IPS-18a (cell line): ENCODE data around the gene PGM1.

Source experiments
- H3K27ac ChIP-seq: one replicate; pipeline ENCODE4 v1.5.1; 2013; ENCODE audit warnings: low read length
- H3K27me3 ChIP-seq: one replicate; pipeline ENCODE4 v1.6.1; 2013; ENCODE audit warnings: mild to moderate bottlenecking, low read length; ENCODE audit not compliant: control insufficient read depth, insufficient read depth
- H3K36me3 ChIP-seq: one replicate; pipeline ENCODE4 v1.6.1; 2013; ENCODE audit warnings: low read depth, low read length; ENCODE audit not compliant: control insufficient read depth
- H3K4me1 ChIP-seq: one replicate; pipeline ENCODE4 v1.6.1; 2013; ENCODE audit warnings: low read depth, low read length; ENCODE audit not compliant: control insufficient read depth
- H3K4me3 ChIP-seq: one replicate; pipeline ENCODE4 v1.5.1; 2013; ENCODE audit warnings: low read length
- H3K9ac ChIP-seq: one replicate; pipeline ENCODE4 v1.6.1; 2013; ENCODE audit warnings: mild to moderate bottlenecking, low read length, moderate library complexity
- H3K9me3 ChIP-seq: one replicate; pipeline ENCODE4 v1.6.1; 2013; ENCODE audit warnings: low read depth, low read length; ENCODE audit not compliant: control insufficient read depth

The PGM1 gene

DNA sequence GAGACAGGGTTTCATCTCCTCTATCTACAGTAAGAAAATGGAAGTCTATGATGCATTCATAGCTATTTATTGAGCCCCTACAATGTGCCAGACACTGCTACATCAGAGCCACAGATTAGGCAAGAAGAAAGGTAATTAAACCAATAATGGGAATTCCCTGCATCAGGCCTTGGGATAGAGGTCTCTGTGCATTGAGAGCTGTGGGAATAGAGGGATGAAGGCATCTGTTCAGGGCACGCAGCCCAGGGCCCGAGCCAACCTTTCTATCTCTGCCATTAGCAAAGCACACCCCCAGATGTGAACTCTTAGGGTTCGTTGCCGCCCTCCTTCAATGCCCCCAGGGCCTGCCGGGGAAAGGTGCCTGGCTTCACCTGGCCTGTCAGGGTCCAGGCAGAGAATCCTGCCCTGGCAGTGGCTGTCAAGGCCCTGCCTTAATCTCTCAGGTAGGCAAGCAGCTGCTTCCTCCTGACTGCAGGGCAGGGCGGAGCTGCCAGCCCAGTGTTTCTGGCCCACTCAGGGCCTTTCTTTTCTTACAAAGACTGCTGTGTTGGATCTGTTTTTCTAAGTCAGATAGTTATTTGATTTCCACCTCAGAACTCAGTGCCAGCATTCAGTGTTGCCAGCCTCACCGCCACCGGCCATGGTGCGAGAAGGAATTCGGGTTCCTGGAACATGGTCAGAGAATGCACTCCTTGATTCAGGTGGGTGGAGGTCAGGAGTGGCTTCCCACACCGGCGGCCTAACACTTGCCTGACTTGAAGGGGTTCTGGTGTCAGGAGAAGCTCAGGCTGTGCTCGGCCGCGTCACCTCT, 76.1 kb downstream of the PGM1 start:
- H3K4me3 ChIP-seq = no peak overlapping the region
- no peaks in the 10 kb centered on the region for H3K4me1 ChIP-seq
- no peaks in the 10 kb centered on the region for H3K36me3 ChIP-seq
- no peak overlapping the region for H3K9ac ChIP-seq
- no peaks in the 10 kb centered on the region for H3K9me3 ChIP-seq
- H3K27ac ChIP-seq = no peak overlapping the region
- H3K27me3 ChIP-seq = no peaks in the 10 kb centered on the region

DNA sequence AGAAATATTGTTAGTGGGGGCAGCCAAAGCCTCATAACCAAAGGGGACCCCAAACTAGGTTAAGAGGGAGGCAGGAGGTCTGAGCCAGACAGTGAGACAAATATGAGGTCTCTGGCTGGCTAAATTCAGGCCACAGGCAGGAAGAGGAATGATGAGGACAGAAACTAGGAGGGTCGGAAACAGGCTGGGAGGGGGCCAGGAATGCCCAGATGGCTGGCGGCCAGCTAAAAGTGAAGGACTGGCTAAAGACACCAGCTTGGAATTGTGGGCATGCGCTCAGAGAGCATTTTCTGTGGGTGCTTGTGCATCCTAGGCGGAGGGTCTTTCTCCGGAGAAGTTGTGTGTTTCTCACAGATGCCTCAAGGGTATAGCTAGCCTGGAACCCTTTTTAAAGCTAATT, 77.0 kb downstream of the PGM1 start:
- H3K27me3 ChIP-seq = no peaks in the 10 kb centered on the region
- H3K36me3 ChIP-seq = no peaks in the 10 kb centered on the region
- H3K4me3 ChIP-seq = no peak overlapping the region
- H3K9me3 ChIP-seq = no peaks in the 10 kb centered on the region
- no peak overlapping the region for H3K27ac ChIP-seq
- H3K9ac ChIP-seq = no peak overlapping the region
- H3K4me1 ChIP-seq = no peaks in the 10 kb centered on the region

DNA sequence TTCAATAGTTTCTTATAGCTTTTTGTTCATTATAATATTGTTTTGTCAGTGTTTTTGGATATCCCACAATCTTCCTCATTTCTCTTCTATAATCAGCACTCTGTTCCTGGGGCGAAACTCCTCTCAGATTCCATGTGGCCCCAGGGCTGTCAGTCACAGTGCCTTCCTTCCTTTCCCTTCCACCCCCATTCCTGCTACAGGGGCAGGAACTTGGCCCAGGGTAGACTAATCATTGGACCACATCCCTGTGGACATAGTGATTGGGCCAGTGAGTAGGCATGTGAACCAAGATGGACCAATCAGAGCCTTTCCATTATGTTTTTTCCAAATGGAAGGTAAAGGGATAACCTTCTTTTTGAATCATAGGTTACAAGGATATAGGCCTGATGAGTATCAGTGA, 78.3 kb downstream of the PGM1 start:
- H3K27ac ChIP-seq = no peak overlapping the region
- no peak overlapping the region for H3K9ac ChIP-seq
- H3K27me3 ChIP-seq = no peaks in the 10 kb centered on the region
- H3K9me3 ChIP-seq = no peaks in the 10 kb centered on the region
- no peak overlapping the region for H3K4me3 ChIP-seq
- no peaks in the 10 kb centered on the region for H3K4me1 ChIP-seq
- no peaks in the 10 kb centered on the region for H3K36me3 ChIP-seq

DNA sequence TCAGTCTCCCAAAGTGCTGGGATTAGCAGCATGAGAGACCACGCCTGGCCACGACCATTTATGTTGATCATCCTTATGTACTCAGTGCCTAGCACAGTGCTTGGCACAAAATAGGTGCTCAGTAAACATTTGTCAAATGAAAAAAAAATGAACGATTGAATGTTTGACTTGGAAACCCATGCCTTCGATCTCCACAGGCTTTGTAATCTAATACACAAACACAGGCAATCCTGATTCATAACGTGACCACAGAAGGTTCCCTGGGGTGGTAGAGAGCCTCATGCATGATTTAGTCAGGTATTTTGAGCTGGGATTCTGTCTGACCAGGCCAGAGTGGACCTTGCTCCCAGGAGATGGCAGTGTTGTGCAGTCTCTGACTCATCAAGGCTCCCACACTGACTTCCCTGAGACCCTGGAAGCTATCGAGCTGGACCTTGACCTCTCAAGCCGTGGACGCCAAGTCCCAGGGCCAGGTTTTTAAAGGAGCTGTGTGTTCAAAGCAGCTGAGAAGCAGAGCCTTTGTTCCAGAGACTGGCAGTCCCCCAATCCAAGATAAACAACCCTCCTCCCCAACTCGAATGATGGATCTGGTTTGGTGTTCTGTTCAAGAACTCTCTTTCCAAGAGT, 81.1 kb downstream of the PGM1 start:
- no peaks in the 10 kb centered on the region for H3K9me3 ChIP-seq
- no peak overlapping the region for H3K9ac ChIP-seq
- no peak overlapping the region for H3K27ac ChIP-seq
- H3K36me3 ChIP-seq = no peaks in the 10 kb centered on the region
- no peaks in the 10 kb centered on the region for H3K27me3 ChIP-seq
- H3K4me3 ChIP-seq = no peak overlapping the region
- no peaks in the 10 kb centered on the region for H3K4me1 ChIP-seq

DNA sequence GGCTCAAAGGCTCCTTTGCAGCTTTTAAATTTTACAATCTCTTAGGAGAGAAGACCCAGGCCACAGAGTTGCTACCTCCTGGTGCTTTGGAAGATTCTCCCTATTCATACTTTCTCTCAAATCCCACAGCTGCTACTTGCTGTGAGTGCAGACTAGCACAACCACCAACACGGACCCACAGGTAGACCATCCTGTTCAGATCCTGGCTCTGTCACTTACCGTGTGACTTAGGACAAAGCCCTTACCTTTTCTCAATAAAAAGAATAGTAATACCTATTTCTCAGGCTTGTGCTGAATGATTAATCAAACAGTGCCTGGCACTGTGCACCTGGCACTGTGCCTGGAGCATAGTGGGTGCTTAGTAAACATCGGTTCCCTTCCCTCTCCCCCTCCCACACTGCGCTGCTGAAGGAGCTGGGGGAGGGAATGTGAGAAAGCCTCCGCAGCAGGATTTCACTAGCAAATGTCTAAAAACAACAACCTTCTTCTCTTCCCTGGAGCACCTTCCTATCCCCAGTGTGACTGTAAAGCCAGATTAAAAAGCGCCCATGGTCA, 81.7 kb downstream of the PGM1 start:
- H3K9me3 ChIP-seq = no peaks in the 10 kb centered on the region
- H3K27ac ChIP-seq = no peak overlapping the region
- no peak overlapping the region for H3K9ac ChIP-seq
- no peaks in the 10 kb centered on the region for H3K36me3 ChIP-seq
- no peaks in the 10 kb centered on the region for H3K4me1 ChIP-seq
- no peak overlapping the region for H3K4me3 ChIP-seq
- H3K27me3 ChIP-seq = no peaks in the 10 kb centered on the region

DNA sequence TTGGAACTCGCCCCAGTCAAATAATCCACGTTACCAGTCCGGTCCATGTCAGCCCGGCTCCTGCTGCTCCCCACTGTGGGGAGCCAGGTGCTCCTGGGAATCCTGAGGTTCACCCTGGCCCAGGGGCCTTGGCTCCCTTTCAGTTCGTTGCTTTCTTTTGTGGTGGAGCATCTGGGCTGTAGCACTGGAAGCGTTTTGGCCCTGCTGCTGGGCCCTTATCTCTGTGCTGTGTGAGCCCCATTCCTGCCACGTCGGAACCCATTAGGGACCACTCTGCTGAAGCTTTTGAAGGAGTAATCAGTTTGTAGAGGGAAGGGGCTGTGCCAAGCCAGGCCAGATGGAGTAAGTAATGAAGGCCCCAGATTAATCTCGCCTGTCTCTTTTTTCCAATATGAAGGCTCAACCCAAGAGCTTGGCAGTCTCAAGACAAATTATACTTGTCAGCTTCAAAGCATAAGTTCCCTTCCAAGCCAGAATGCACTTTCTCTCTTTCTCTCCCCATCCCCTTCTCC, 82.3 kb downstream of the PGM1 start:
- Histone ChIP-seq H3K27me3 (no peaks in the 10 kb centered on the region), H3K9ac (no peak overlapping the region), H3K4me3 (no peak overlapping the region), H3K4me1 (no peaks in the 10 kb centered on the region), H3K9me3 (no peaks in the 10 kb centered on the region), H3K27ac (no peak overlapping the region), H3K36me3 (no peaks in the 10 kb centered on the region)

DNA sequence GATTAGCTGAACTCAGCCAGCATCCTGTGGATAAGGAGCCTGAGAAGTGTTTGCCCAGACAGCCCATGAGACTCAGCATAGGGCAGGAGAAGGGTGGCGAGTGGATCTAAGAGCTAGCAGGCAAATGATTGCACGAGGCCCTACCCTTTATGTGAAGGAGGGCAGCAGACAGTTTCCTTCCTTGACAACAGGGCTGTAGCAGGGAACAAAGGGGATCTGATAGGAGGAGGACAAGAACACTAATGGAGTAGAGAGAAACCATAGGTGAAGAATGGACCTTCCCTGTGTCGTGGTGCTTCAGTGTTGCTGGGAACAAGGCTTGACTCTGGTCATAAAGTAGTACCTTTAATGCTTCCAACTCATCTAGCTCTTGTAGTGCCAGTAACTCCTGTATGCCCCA, 84.3 kb downstream of the PGM1 start:
- H3K9me3 ChIP-seq = no peaks in the 10 kb centered on the region
- no peak overlapping the region for H3K9ac ChIP-seq
- no peaks in the 10 kb centered on the region for H3K36me3 ChIP-seq
- H3K4me1 ChIP-seq = no peaks in the 10 kb centered on the region
- no peak overlapping the region for H3K27ac ChIP-seq
- H3K27me3 ChIP-seq = no peaks in the 10 kb centered on the region
- H3K4me3 ChIP-seq = no peak overlapping the region

DNA sequence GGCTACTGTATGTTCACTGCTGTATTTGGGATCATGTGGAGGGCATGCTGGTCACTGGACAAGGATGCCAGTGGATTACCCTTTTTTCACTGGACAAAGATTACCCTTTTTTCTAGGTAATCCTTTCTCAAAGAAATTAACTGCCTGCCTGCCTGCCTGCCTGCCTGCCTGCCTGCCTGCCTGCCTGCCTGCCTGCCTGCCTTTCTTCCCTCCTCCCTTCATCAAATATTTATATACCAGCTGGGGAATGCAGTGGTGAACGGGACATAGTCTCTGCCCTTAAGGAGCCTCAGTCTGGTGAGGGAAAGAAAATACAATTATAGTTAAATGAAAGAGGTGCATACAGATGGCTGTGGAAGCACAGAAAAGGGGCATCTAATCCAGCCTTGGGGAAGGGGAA, 85.0 kb downstream of the PGM1 start:
- Histone ChIP-seq H3K4me3 (no peak overlapping the region), H3K9me3 (no peaks in the 10 kb centered on the region), H3K27ac (no peak overlapping the region), H3K27me3 (no peaks in the 10 kb centered on the region), H3K36me3 (no peaks in the 10 kb centered on the region), H3K9ac (no peak overlapping the region), H3K4me1 (no peaks in the 10 kb centered on the region)

DNA sequence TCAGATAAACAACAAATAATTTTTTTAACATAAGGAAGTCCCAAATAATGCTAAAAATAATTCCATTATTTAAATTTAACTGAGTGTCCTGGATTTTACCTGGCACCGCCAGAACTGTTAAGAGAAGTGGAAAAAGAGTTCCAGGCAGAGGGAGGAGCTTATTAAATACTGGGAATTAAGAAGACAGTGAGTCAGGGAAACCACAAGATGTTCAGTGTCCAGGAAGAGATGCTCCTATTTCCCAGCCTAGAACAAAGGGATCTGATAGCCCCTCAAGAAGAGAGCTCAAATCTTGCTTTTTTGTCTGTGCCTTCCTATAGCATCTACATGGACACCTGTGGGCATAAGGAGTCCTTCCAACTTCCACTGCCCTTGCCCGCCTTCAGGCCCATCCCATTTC, 85.9 kb downstream of the PGM1 start:
- H3K36me3 ChIP-seq = no peaks in the 10 kb centered on the region
- H3K4me1 ChIP-seq = no peaks in the 10 kb centered on the region
- no peak overlapping the region for H3K9ac ChIP-seq
- no peak overlapping the region for H3K27ac ChIP-seq
- no peaks in the 10 kb centered on the region for H3K9me3 ChIP-seq
- no peak overlapping the region for H3K4me3 ChIP-seq
- no peaks in the 10 kb centered on the region for H3K27me3 ChIP-seq

DNA sequence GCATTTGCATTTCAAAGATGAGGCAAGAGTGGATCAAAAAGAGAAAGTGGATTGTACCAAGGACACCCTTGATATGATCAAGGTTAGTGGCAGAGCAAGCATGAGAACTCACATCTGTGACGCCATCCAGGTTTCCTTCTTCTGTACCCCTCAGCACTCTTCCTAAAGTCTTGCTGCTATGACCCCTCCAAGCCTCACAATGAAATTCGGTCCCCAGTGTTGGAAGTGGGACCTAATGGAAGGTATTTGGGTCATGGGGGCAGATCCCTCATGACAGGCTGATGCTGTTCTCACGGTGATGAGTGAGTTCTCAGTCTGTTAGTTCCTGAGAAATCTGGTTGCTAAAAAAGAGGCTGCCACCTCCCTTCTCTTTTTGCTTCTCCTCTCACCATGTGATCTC, 86.4 kb downstream of the PGM1 start:
- Histone ChIP-seq H3K4me1 (no peaks in the 10 kb centered on the region), H3K9me3 (no peaks in the 10 kb centered on the region), H3K36me3 (no peaks in the 10 kb centered on the region), H3K9ac (no peak overlapping the region), H3K27ac (no peak overlapping the region), H3K27me3 (no peaks in the 10 kb centered on the region), H3K4me3 (no peak overlapping the region)

DNA sequence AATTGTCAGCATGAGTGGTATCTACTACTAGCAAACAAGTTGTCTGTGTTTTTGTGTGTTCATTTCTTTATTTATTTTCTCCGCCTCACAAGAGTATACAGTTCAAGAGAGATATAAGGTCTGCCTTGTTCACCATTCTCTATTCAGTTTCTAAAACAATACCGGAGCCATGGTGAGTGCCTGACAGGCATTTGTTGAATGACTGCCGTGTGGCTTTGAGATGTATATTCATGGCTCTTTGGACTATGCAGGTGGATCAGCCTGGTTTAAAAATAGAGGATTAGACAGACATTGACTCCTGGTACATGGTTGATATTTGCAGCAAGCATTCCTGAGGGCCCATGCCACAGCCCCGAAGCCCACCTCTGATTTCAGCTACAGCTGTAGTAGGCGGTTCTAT, 89.7 kb downstream of the PGM1 start:
- Histone ChIP-seq H3K9ac (no peak overlapping the region), H3K4me3 (no peak overlapping the region), H3K27me3 (no peaks in the 10 kb centered on the region), H3K4me1 (no peaks in the 10 kb centered on the region), H3K27ac (no peak overlapping the region), H3K36me3 (no peaks in the 10 kb centered on the region), H3K9me3 (no peaks in the 10 kb centered on the region)

DNA sequence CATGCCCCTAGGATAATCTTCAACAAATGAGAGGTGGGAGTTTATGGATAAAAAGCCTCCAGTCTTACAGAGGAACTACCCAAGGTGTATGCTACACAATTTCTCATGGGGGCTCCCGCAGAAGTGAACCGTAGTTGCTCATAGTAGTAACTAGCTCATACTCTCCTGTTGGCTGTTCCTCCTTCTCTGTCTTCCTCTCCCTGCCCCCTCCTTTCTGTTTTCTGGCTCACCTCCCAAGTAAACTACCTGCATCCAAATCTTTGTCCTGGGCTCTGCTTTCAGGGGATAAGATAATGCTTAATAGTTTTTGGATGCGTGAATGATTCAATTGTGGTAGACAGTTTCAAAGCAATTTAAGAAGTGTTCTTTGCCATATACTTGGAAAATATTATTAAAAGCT, 90.5 kb downstream of the PGM1 start:
- Histone ChIP-seq H3K27me3 (no peaks in the 10 kb centered on the region), H3K36me3 (no peaks in the 10 kb centered on the region), H3K9ac (no peak overlapping the region), H3K9me3 (no peaks in the 10 kb centered on the region), H3K4me3 (no peak overlapping the region), H3K27ac (no peak overlapping the region), H3K4me1 (no peaks in the 10 kb centered on the region)
